Keratinocyte (primary cell): ENCODE measurements around the gene S100A2. TPM values are rescaled to one million over a fixed set of nuclear protein-coding genes. Genes with fewer than 3 reads are reported as not detected.

Experiments
- DNase-seq: peaks from one replicate; pipeline ENCODE4 v3.0.0-alpha.2; 2011; ENCODE audit warnings: low read depth, missing footprints, low spot score
- FAIRE-seq: peaks from 2 replicates; lab custom pipeline; 2011; peaks lifted over from hg19 to GRCh38; lab: Jason Lieb, UNC
- H2AFZ ChIP-seq: 2 replicates; pipeline ENCODE4 v1.6.0; 2012; ENCODE audit warnings: low read length, control low read depth, inconsistent platforms; ENCODE audit not compliant: control insufficient read depth
- H3K27ac ChIP-seq: 2 replicates; pipeline ENCODE4 v1.5.1; 2011; ENCODE audit warnings: low read length; ENCODE audit not compliant: control insufficient read depth, insufficient read depth
- H3K27me3 ChIP-seq: 3 replicates; pipeline ENCODE4 v1.6.0; 2011; ENCODE audit warnings: low read length; ENCODE audit not compliant: control insufficient read depth, insufficient read depth; ENCODE audit errors: extremely low read depth
- H3K36me3 ChIP-seq, 2 experiments: 2 replicates in 1 of 2; 3 replicates in 1 of 2; pipeline ENCODE4 v1.5.1; 2011; ENCODE audit warnings: low read length in 2 of 2, mild to moderate bottlenecking in 1 of 2; ENCODE audit not compliant: control insufficient read depth in 2 of 2, insufficient read depth in 2 of 2; ENCODE audit errors: extremely low read depth in 1 of 2
- H3K4me1 ChIP-seq: 3 replicates; pipeline ENCODE4 v1.5.1; 2011; ENCODE audit warnings: low read length; ENCODE audit not compliant: control insufficient read depth, insufficient read depth; ENCODE audit errors: extremely low read depth
- H3K4me2 ChIP-seq: 3 replicates; pipeline ENCODE4 v1.6.0; 2011; ENCODE audit warnings: low read depth, low read length; ENCODE audit not compliant: control insufficient read depth, insufficient read depth; ENCODE audit errors: extremely low read depth
- H3K4me3 ChIP-seq, 3 experiments: fragments of 200-600 bp in 1 of 3; sonication (generic) in 1 of 3; 2 replicates in 2 of 3; 3 replicates in 1 of 3; pipeline ENCODE4 v1.5.1; 2011 to 2016; ENCODE audit warnings: low read length in 3 of 3, mild to moderate bottlenecking in 3 of 3, control low read depth in 2 of 3, inconsistent platforms in 1 of 3, low read depth in 1 of 3, mixed read lengths in 1 of 3, mixed run types in 1 of 3, moderate library complexity in 1 of 3; ENCODE audit not compliant: control insufficient read depth in 2 of 3, insufficient read depth in 2 of 3; ENCODE audit errors: extremely low read depth in 1 of 3
- H3K79me2 ChIP-seq: 2 replicates; pipeline ENCODE4 v1.6.0; 2012; ENCODE audit warnings: low read length; ENCODE audit not compliant: control insufficient read depth, insufficient read depth
- H3K9ac ChIP-seq: 3 replicates; pipeline ENCODE4 v1.6.0; 2011; ENCODE audit warnings: low read length; ENCODE audit not compliant: control insufficient read depth, insufficient read depth; ENCODE audit errors: extremely low read depth
- H3K9me1 ChIP-seq: 3 replicates; pipeline ENCODE4 v1.6.0; 2011; ENCODE audit warnings: low read length; ENCODE audit not compliant: control insufficient read depth, insufficient read depth; ENCODE audit errors: extremely low read depth
- H3K9me3 ChIP-seq: 2 replicates; pipeline ENCODE4 v1.5.1; 2012; ENCODE audit warnings: low read depth, low read length; ENCODE audit not compliant: control insufficient read depth
- H4K20me1 ChIP-seq: 3 replicates; pipeline ENCODE4 v1.6.0; 2011; ENCODE audit warnings: low read length; ENCODE audit not compliant: control insufficient read depth, insufficient read depth; ENCODE audit errors: extremely low read depth
- EZH2 ChIP-seq: IDR thresholded peaks from one replicate; pipeline ENCODE4 v1.6.1; 2012; ENCODE audit warnings: inconsistent platforms, mild to moderate bottlenecking, low read length, moderate library complexity
- dilution Hi-C: fragments of 300-500 bp; cut with MboI; formaldehyde crosslinking; loops from one replicate; pipeline ENCODE4 v1.7.0; 2020; ENCODE audit warnings: low sequenced_read_pairs; ENCODE audit not compliant: extremely low pct_ligation_motif_present
- polyA plus RNA-seq, 5 experiments: library from polyadenylated mRNA; depleted of rRNA in 3 of 5; stranded (reverse) in 3 of 5; stranded (forward) in 1 of 5; unstranded in 1 of 5; fragments of >200 nt; gene quantifications; 1 replicate in 1 of 5; 2 replicates in 3 of 5; 3 replicates in 1 of 5; pipeline versions ENCODE4 v1.2.1 to v1.2.3, GENCODE V29; 2011 to 2012; ENCODE audit warnings: missing spikeins in 2 of 5, low read depth in 1 of 5, low replicate concordance in 1 of 5
- TF ChIP-seq, protein P1 (sequence below), 3 experiments: IDR thresholded peaks in 1 of 3; conservative IDR thresholded peaks in 1 of 3; optimal IDR thresholded peaks in 1 of 3; 2 replicates in 2 of 3; 3 replicates in 1 of 3; pipeline versions ENCODE3 to v1.5.1; 2011; ENCODE audit warnings: low read length in 3 of 3, mild to moderate bottlenecking in 3 of 3, moderate library complexity in 2 of 3, control low read depth in 1 of 3, inconsistent platforms in 1 of 3; ENCODE audit not compliant: insufficient read depth in 2 of 3; ENCODE audit errors: extremely low read depth in 1 of 3

S100A2 gene
- polyA plus RNA-seq, 1 donor (not counting 4 experiments of a cell fraction or from before 2014, with no cell fraction given), result 12,757 TPM

- TF ChIP-seq, protein P1, sequence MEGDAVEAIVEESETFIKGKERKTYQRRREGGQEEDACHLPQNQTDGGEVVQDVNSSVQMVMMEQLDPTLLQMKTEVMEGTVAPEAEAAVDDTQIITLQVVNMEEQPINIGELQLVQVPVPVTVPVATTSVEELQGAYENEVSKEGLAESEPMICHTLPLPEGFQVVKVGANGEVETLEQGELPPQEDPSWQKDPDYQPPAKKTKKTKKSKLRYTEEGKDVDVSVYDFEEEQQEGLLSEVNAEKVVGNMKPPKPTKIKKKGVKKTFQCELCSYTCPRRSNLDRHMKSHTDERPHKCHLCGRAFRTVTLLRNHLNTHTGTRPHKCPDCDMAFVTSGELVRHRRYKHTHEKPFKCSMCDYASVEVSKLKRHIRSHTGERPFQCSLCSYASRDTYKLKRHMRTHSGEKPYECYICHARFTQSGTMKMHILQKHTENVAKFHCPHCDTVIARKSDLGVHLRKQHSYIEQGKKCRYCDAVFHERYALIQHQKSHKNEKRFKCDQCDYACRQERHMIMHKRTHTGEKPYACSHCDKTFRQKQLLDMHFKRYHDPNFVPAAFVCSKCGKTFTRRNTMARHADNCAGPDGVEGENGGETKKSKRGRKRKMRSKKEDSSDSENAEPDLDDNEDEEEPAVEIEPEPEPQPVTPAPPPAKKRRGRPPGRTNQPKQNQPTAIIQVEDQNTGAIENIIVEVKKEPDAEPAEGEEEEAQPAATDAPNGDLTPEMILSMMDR (optimal IDR thresholded peaks at IDR 0.05 in 1 of 3, IDR thresholded peaks at IDR 0.05 in 1 of 3, conservative IDR thresholded peaks at IDR 0.05 in 1 of 3; ENCODE audit: extremely low read depth in 1 of 3, insufficient read depth in 2 of 3, low read length in 3 of 3), result no peak
- H3K9me3 ChIP-seq, result no peaks in the 10 kb centered on the region
- H2AFZ ChIP-seq, result no peak overlapping the region
- FAIRE-seq (peak; percentile 89), DNase-seq (no peak)
- H3K9me1 ChIP-seq, result no peaks in the 10 kb centered on the region
- dilution Hi-C loops, result no loop called here
- peak overlapping the region; percentile 99 for H3K9ac ChIP-seq
- H3K27ac ChIP-seq, result peak overlapping the region; percentile 98
- H4K20me1 ChIP-seq, result peaks cover 3% of the 10 kb centered on the region
- no peaks in the 10 kb centered on the region for H3K27me3 ChIP-seq
- peaks cover 42% of the 10 kb centered on the region for H3K4me1 ChIP-seq
- peaks cover 26 to 63% of the 10 kb centered on the region in 2 experiments for H3K36me3 ChIP-seq
- peaks cover 76% of the 10 kb centered on the region for H3K79me2 ChIP-seq
- H3K4me3 ChIP-seq, result peak overlapping the region; percentile 86 to 98 (median 90)
- peak overlapping the region; percentile 98 for H3K4me2 ChIP-seq
Measured at GRCh38 chr1:153610811-153611301, 45.2 kb upstream of the S100A2 start.

DNA sequence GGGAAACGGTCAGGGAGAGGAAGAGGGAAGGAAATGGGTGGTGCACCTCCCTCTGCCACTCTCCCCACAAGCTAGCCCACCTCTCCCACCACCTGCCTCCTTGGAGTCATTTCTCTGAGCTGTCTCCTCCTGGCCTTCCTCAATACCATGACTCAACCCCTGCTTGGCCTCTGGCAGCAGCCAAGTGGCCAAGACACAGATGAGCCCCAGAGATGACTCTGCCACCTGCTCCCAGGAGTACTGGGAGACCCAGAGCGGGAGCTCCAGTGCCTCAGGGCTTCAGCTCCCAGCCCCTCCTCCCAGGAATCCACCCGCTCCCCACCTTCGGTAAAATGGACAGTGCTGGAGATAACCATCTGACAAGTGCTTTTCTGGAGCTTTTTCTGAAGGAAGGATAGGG is 44.7 kb upstream of the S100A2 start:
- Histone ChIP-seq H3K4me2 (peak overlapping the region; percentile 98), H2AFZ (no peak overlapping the region), H3K9ac (peak overlapping the region; percentile 99), H3K9me1 (no peaks in the 10 kb centered on the region), H3K4me1 (peaks cover 42% of the 10 kb centered on the region), H3K27ac (peak overlapping the region; percentile 81), H3K9me3 (no peaks in the 10 kb centered on the region), H3K79me2 (peaks cover 71% of the 10 kb centered on the region), H3K4me3 (peak overlapping the region; percentile 55 to 98 (median 90)), H4K20me1 (peaks cover 3% of the 10 kb centered on the region), H3K27me3 (no peaks in the 10 kb centered on the region), H3K36me3 (peaks cover 29 to 62% of the 10 kb centered on the region in 2 experiments)
- no peak for DNase-seq
- dilution Hi-C loops, result no loop called here
- FAIRE-seq, result peak; percentile 79
- TF ChIP-seq, protein P1 (optimal IDR thresholded peaks at IDR 0.05 in 1 of 3, IDR thresholded peaks at IDR 0.05 in 1 of 3, conservative IDR thresholded peaks at IDR 0.05 in 1 of 3; ENCODE audit: extremely low read depth in 1 of 3, insufficient read depth in 2 of 3, low read length in 3 of 3), result no peak
- no peak for TF ChIP-seq EZH2
